OCI-LY7 (cell line): Measurements from ENCODE around the gene CHEK1. TPM values are rescaled to one million over a fixed set of nuclear protein-coding genes. Genes with fewer than 3 reads are reported as not detected.
"Not testable (repeated sequence)": the region's sequence is repeated elsewhere in the genome, so short reads cannot be mapped to it uniquely, and the experiment has no call there.

Experiments
- Bru-seq: library from RNA; stranded (reverse); fragments of 400-500 nt; gene quantifications from one replicate; lab custom pipeline; 2021; lab: Mats Ljungman, UMichigan
- BruChase-seq, 2 experiments: library from RNA; stranded (reverse); fragments of 400-500 nt; gene quantifications; one replicate each; lab custom pipeline; 2021; lab: Mats Ljungman, UMichigan
- BruUV-seq: library from RNA; stranded (reverse); fragments of 400-500 nt; replicated peaks from 2 replicates; lab custom pipeline; 2021; lab: Mats Ljungman, UMichigan
- CTCF ChIA-PET: fragments of 300-600 bp; sonication (Branson Sonifier 250); formaldehyde crosslinking; loops from one replicate; lab custom pipeline; 2022; ENCODE audit warnings: antibody characterized with exemption; ENCODE audit not compliant: unreplicated experiment; lab: Charles Lee
- POLR2A ChIA-PET: fragments of 300-600 bp; sonication (Branson Sonifier 250); formaldehyde crosslinking; loops from one replicate; lab custom pipeline; 2022; ENCODE audit warnings: antibody characterized with exemption; lab: Charles Lee
- DNase-seq: peaks from one replicate; pipeline ENCODE4 v3.0.0-alpha.2; 2015; ENCODE audit warnings: low spot score
- H2AFZ ChIP-seq: fragments of 200-600 bp; sonication (generic), shearing (Covaris generic); 2 replicates; pipeline ENCODE4 v1.6.1; 2014; ENCODE audit warnings: mild to moderate bottlenecking, antibody characterized with exemption, low read length, moderate library complexity
- H3K27ac ChIP-seq: fragments of 200-600 bp; sonication (generic); 2 replicates; pipeline ENCODE4 v1.5.1; 2014; ENCODE audit warnings: mixed run types, low read depth, mild to moderate bottlenecking, moderate library complexity, low read length, inconsistent platforms; ENCODE audit not compliant: poor library complexity, severe bottlenecking
- H3K36me3 ChIP-seq: fragments of 200-600 bp; sonication (generic); 2 replicates; pipeline ENCODE4 v1.6.1; 2014; ENCODE audit warnings: mild to moderate bottlenecking, antibody characterized with exemption, low read length, moderate library complexity, mixed read lengths; ENCODE audit not compliant: insufficient read depth
- H3K4me1 ChIP-seq: fragments of 200-600 bp; sonication (generic); 2 replicates; pipeline ENCODE4 v1.5.1; 2014; ENCODE audit warnings: mild to moderate bottlenecking, low read length; ENCODE audit not compliant: insufficient read depth, poor library complexity, severe bottlenecking
- H3K4me2 ChIP-seq: fragments of 200-600 bp; sonication (generic); 2 replicates; pipeline ENCODE4 v1.6.1; 2014; ENCODE audit warnings: mild to moderate bottlenecking, low read length
- H3K4me3 ChIP-seq: fragments of 200-600 bp; sonication (generic); 2 replicates; pipeline ENCODE4 v1.5.1; 2014; ENCODE audit warnings: mild to moderate bottlenecking, low read depth, low read length; ENCODE audit not compliant: poor library complexity, severe bottlenecking
- H3K79me2 ChIP-seq: fragments of 200-600 bp; sonication (generic); 2 replicates; pipeline ENCODE4 v1.6.1; 2016; ENCODE audit warnings: low read depth, mild to moderate bottlenecking, low read length, moderate library complexity, mixed read lengths; ENCODE audit not compliant: insufficient read depth
- H3K9me2 ChIP-seq: fragments of 200-600 bp; sonication (generic); 2 replicates; pipeline ENCODE4 v1.6.1; 2016; ENCODE audit warnings: mild to moderate bottlenecking, low read length, mixed read lengths; ENCODE audit not compliant: insufficient read depth
- H3K9me3 ChIP-seq: fragments of 200-600 bp; sonication (generic); 2 replicates; pipeline ENCODE4 v1.6.1; 2014; ENCODE audit warnings: mild to moderate bottlenecking, mixed run types, low read length, mixed read lengths
- H4K20me1 ChIP-seq: fragments of 200-600 bp; sonication (generic); 2 replicates; pipeline ENCODE4 v1.6.1; 2014; ENCODE audit warnings: mild to moderate bottlenecking, antibody characterized with exemption, low read length, moderate library complexity, mixed read lengths; ENCODE audit not compliant: insufficient read depth
- CTCF ChIP-seq: fragments of 200-600 bp; sonication (generic); conservative IDR thresholded peaks from 2 replicates; pipeline ENCODE4 v1.5.1; 2014; ENCODE audit warnings: mild to moderate bottlenecking, antibody characterized with exemption, low read length, moderate library complexity, mixed read lengths
- EZH2phosphoT487 ChIP-seq: fragments of 200-600 bp; sonication (generic); IDR thresholded peaks from 2 replicates; pipeline ENCODE4 v1.6.1; 2018; ENCODE audit warnings: low read depth, borderline replicate concordance, mild to moderate bottlenecking, mixed run types, antibody characterized with exemption, low read length, moderate library complexity, mixed read lengths
- intact Hi-C: fragments of 100-400 bp; cut with micrococcal nuclease; formaldehyde crosslinking; loops from one replicate; pipeline ENCODE4 v1.10.0; 2022; ENCODE audit not compliant: unreplicated experiment
- long read RNA-seq: library from polyadenylated mRNA; stranded (forward); transcript quantifications from one replicate; pipeline ENCODE4 v2.0.0, GENCODE V29; 2022
- total RNA-seq, 2 experiments: library from RNA; depleted of rRNA in 1 of 2; stranded (reverse); fragments of >200 nt in 1 of 2; shearing (Covaris generic) in 1 of 2; gene quantifications; 2 replicates each; pipeline ENCODE4 v1.2.3, GENCODE V29; 2014 to 2022

The CHEK1 gene
- total RNA-seq (2014; rRNA removed; shearing (Covaris generic)) (89.7 and 105 TPM in 2 replicates), total RNA-seq (2022) (135 and 147 TPM in 2 replicates), Bru-seq, nascent RNA (percentile 96 among the genes with signal in this experiment), BruChase-seq, experiment 1, labeled RNA remaining after a 6-hour chase (percentile 95 among the genes with signal in this experiment), BruChase-seq, experiment 2, labeled RNA remaining after a 2-hour chase (percentile 96 among the genes with signal in this experiment)
- long read RNA-seq, full-length matches to known transcripts = 37 of 88 reads
- long read RNA-seq, partial matches to known transcripts = 21 of 88 reads
- long read RNA-seq, other reads (novel, unspliced or antisense) = 30 of 88 reads

GRCh38 chr11:125624756-125625213 lies at the start of gene CHEK1:
Gene CHEK1 (plus strand): TSS chr11:125625163. CDS start chr11:125626769, 1,606 bp downstream.
- H4K20me1 ChIP-seq = peaks cover 15% of the 10 kb centered on the region; the same call in 1 of the 2 replicates
- H3K27ac ChIP-seq = peak within 1 kb of the TSS; percentile 88
- intact Hi-C loops = loop anchor here (2.0 to 5.0 kb wide), 2 partner anchors 32 to 263 kb away; partner anchors contain the start of genes HYLS1 and STT3A
- H3K9me2 ChIP-seq = no peaks in the 10 kb centered on the region
- BruUV-seq = no TSS peak
- H3K4me1 ChIP-seq = peaks cover 31% of the 10 kb centered on the region
- H3K9me3 ChIP-seq = no peaks in the 10 kb centered on the region
- TF ChIP-seq EZH2phosphoT487 (no peak), CTCF (no peak)
- H3K36me3 ChIP-seq = peaks cover 79% of the 10 kb centered on the region
- DNase-seq = no peak
- ChIA-PET CTCF (interaction anchor here (0.8 kb wide), 1 partner anchor 55 kb away, joined by 3 read pairs; no protein-coding TSS in a partner anchor), POLR2A (interaction anchor here (0.8 to 4.6 kb wide), 5 partner anchors 9 to 651 kb away, joined by 3 to 31 read pairs (median 3); partner anchors contain the start of genes HYLS1 and STT3A)
- peak within 1 kb of the TSS; percentile 70; the same call in 1 of the 2 replicates for H2AFZ ChIP-seq
- H3K4me3 ChIP-seq = peak within 1 kb of the TSS; percentile 89
- peak within 1 kb of the TSS; percentile 77 for H3K4me2 ChIP-seq
- peaks cover 46% of the 10 kb centered on the region for H3K79me2 ChIP-seq

DNA sequence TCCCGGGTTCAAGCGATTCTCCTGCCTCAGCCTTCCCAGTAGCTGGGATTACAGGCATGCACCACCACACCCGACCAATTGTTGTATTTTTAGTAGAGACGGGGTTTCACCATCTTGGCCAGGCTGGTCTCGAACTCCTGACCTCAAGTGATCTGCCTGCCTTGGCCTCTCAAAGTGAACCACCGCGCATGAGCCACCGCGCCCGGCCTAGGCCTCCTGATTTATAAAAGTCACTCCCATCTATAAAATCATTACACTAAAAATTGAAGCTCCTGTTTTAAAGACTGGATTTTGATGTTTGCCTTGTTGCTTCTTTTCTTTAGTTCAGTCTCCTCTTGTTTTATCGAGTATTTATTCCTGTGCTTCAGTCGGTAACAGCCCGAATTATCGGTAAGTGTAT lies 47.8 kb upstream of the CHEK1 start:
- intact Hi-C loops, H3K9me3 ChIP-seq, H3K4me2 ChIP-seq, H3K4me3 ChIP-seq, DNase-seq, H3K79me2 ChIP-seq, BruUV-seq, H3K9me2 ChIP-seq, H4K20me1 ChIP-seq, H2AFZ ChIP-seq, CTCF ChIA-PET, H3K27ac ChIP-seq, H3K4me1 ChIP-seq: not testable (repeated sequence)
- POLR2A ChIA-PET = interaction anchor here (0.6 to 0.7 kb wide), 2 partner anchors 96 to 675 kb away, joined by 3 to 5 read pairs; no protein-coding TSS in a partner anchor
- peaks cover 95% of the 10 kb centered on the region for H3K36me3 ChIP-seq

DNA sequence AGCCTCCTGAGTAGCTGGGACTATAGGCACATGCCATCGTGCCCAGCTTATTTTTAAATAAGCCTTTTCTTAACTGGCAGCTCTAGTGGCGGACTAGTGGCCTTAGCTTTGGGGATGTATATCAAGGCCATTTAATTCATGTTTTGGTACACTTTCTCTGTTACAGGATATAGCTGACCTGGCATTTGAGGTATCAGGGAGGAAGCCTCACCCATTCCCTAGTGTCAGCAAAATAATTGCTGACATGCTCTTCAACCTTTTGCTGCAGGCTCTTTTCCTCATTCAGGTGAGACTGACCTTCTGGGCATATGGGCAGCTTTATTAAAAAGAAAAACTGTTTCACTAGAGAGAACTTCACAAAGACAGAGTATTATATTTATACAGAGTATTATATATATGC lies 46.2 kb upstream of the CHEK1 start:
- Histone ChIP-seq H3K79me2 (no peaks in the 10 kb centered on the region), H2AFZ (no peak overlapping the region), H3K36me3 (peaks cover 96% of the 10 kb centered on the region), H4K20me1 (no peaks in the 10 kb centered on the region), H3K4me2 (no peak overlapping the region), H3K9me2 (no peaks in the 10 kb centered on the region), H3K4me3 (no peak overlapping the region), H3K4me1 (no peaks in the 10 kb centered on the region), H3K27ac (no peak overlapping the region), H3K9me3 (no peaks in the 10 kb centered on the region)
- intact Hi-C loops = no loop called here
- TF ChIP-seq CTCF (no peak), EZH2phosphoT487 (no peak)
- no TSS peak for BruUV-seq
- ChIA-PET POLR2A (interaction anchor here (0.6 to 0.7 kb wide), 3 partner anchors 9 to 15 kb away, joined by 3 to 9 read pairs (median 4); no protein-coding TSS in a partner anchor), CTCF (no interaction called here)
- DNase-seq = no peak
